Dedifferentiated amniotic fluid mesenchymal stem cell (primary cell): ENCODE measurements around the gene NPTXR.

Source experiments
- DNase-seq: peaks from one replicate; pipeline ENCODE4 v3.0.0-alpha.2; 2016; ENCODE audit errors: extremely low spot score

The NPTXR gene

DNA sequence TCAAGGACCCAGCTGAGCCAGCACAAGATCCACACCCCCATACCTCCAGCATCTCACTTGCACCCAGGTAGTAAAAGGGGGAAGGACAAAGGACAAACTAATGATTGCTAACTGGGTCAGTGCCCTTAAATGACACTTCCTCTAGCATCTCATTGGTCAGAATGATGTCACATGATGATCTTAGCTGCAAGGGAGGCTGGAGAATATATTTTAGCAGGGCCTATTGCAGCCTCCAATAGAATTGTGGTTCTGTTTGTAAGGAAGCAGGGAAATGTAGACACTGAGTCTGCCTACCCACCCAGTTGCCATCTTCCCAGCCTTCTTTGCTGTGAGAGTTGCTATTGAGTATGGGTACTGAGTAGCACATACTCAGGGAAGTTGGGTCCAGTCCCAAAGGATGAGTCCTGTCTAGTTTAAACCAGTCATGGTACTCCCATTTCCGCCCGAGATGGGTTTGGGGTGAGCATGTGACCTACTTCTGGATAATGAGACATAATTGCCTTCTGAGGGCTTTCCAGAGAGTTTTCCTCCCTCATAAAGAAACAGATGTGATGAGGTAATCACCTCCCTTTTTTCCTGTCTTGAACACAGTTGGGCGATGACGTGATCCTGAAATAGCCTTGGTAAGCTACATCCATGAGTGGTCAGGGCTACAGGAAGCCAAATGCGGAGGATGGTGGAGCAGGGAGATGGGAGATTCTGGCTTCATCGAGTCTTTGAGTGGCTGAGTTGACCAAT, 44.4 kb downstream of the NPTXR start:
- DNase-seq: peak; percentile 21

DNA sequence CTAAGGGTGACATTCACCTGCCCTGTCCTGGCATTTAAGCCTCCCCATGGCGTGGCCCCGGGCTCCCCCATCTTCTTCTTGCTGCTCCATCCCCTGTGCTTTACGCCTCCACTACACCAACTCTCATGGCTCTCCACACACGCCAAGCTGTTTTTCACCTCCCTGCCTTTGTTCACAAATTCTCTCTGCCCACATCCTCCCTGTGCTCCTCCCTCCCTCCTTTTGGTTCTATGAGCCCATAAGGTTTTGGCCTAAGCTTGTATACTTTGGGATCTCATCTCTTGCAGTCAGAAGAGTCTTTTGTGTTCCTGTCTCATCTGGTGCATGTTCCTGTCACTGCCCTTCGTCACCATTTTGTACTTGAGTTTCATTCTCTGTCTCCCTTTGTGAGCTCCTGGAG, 45.3 kb downstream of the NPTXR start:
- DNase-seq: no peak

DNA sequence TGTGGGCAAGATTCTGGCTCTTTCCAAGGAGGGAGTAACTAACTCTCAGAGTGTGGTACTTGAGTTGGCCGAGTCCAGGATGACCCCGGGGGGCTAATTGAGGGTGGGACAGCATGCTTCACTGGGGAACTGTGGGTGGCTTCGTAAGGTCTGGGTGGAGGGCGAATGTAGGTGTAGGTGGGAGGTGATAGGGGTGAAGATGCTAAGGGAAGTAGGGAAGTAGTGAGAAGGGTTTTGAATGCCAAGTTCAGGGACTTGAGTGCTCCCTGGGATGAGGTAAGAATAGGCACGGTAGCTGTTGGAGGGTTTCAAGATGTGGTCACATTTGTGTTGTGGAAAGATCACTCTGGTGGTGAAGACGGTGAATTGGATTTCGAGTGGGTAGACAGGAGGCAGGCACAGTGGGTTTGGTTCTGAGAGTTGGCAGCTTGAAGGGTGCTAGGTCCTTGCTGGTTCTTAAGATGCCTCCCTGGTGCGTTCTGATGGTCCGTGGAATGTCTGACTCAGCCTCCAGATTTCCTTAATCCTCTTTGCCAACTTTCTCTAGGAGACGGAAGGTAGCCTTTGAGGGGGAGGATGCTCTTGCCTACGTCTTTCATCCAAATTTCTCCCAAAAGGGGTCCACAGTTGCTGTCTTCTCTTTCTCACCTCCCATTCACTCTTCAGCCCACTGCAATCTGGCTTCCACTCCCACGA, 47.4 kb downstream of the NPTXR start:
- no peak for DNase-seq

DNA sequence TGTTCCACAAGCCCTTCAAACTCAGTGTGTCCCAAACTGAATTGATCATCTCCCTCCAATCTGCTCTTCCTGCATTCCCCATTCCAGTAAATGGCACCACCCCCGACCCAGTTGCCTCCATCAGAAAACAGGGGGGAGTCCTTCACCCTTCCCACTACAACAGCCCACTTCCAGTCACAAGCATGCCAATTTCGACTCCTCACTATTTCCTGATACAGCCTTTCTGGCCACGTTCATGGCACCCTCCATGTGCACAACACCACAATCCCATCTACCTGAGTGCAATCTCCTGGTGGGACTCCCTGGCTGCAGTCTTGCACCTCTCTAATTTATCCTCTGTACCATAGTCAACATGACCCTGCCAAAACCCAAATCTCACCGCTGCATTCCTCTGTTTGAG, 48.3 kb downstream of the NPTXR start:
- no peak for DNase-seq

DNA sequence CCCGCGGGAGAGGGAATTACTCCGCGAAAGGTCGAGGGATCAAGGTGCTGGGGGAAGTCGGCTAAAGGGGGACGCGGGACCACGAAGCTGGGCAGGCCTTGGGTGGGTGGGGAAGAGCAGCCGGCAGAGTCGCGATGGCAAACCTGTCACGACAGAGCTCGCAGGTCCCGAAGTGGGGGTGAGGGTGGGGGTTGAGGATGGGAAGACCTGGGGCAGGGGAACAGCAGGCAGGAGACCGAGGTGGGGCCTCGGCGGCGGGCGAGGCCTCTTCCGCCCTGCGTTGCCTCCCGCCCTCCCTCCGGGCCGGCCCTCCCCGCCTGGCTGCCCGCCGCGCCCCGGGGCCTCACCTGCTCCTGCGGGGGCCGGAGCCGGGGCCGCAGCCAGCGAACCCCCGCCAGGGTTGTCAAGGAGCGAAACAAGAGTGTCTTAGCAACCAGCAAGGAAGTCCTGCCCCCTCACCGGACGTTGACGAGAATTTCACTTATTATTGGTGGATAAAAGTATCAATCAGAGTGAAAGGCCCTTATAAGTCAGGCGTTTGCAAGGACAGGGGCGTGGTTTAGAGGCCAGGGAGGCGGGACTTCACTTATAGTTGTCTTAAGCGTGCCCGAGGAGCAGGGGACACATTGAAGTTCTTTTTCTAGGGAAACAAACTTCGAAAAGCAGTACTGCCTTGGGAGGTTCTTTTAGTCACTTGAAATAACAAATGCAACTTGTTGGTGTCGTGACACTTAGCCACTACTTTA, 49.9 kb downstream of the NPTXR start, which contains the start of gene DNAL4:
TSS of gene DNAL4 (minus strand) at position 423 of the 746 bp plus-strand sequence. CDS start 11,412 bp downstream, outside the sequence.
- peak; percentile 100 for DNase-seq

DNA sequence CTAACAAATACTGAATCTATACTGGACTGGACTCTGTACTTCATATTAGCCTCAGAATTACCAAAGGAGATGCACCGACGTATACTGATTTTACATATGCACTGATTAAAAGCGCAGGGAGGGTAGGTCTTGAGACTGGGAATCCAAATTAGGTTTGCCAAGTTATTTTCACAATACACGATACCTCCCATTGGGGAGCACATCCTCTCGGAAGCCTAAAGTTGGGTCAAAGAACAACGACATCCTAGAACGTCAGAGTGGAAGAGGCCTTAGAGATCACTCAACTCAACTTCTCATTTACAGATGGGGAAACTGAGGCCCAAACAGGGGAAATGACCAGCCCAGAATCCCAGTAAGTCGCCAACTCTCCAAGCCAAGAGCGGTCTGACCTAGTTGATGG, 50.5 kb downstream of the NPTXR start:
- DNase-seq: no peak

DNA sequence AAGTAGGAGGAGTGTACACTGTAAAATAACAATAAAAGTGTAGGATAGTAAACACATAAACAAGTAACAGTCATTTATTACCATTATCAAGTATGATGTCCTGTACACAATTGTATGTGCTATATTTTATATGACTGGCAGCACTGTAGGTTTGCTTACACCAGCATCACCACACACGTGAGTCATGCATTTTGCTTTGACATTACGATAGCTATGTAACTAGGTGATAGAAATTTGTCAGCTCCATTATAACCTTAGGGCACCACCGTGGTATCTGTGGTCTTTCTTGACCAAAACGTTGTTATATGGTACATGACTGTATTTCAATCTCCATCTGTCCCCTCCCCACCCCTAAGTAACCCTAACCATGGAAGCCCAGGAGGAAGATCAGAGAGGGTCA, 51.0 kb downstream of the NPTXR start:
- no peak for DNase-seq

DNA sequence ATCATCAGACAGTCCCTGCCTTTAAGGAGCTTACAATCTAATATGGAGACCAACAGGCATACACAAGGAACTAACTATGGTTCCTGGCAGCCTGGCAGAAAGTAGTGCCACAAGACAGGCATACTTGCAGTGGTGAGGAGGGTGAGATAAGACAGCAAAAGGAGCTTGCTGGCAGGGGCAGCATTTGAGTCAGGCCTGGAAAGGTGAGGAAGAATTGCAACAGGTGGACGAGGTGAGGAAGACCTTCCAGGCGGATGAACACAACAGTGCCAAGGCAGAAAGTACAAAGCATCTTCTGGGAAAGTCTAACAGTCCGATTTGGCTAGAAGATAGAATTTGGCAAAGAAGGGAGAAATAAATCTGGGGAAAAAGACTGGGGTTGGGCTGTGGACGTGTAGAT, 54.2 kb downstream of the NPTXR start:
- no peak for DNase-seq

DNA sequence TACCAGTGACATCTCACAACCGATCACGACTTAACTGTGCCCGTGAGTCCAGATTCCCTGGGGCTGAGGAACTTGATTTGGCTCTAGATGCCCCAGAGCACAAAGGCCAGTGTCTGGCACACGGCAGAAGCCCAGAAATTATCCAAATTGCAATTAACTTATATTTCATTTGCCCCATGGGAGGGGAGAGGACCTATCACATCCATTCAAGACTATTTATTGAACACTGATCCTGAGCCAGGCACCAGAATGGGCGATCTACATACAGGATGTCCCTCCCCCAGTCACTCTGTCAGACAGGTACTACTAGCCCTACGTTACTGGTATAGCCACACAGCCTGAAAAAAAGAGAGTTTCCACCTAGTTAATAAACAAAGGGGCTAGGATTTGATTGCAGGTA, 55.0 kb downstream of the NPTXR start:
- DNase-seq: no peak

DNA sequence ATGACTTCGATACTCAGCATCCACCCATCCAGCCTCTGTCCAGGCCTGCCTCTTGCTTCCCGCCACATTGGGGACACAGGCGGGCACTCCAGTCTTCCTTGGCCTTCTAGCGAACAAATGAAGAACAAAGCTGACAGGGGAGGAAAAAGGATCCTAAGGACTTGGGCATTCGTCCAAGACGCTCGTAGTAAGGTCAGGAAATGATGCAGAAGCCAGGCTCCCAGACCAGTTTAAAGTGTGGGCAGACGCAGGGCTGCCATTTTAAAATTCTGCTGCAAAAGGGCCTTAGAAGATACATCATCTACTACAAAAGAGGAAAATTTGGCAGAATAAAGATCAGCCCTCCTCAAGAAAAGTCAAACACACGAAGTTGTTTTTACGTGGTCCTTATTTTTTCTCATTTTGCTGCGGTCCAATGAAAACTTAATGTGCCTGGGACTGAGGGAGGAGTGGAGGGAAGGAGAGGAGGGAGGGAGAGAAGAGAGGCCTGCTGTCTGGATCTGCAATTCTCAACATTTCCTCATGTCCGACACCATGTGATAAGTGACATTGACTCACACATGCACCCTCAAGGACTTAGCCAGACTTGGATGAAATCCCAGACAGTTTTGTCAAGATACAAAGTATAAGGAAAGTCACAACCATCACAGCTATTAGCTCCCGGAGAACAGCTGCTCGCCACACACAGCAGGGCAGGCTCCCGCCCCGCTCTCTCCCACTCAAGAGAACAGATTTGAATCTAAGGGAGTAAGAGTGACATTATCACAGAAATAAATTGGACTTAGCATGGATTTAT, 55.6 kb downstream of the NPTXR start:
- DNase-seq: peak; percentile 94

DNA sequence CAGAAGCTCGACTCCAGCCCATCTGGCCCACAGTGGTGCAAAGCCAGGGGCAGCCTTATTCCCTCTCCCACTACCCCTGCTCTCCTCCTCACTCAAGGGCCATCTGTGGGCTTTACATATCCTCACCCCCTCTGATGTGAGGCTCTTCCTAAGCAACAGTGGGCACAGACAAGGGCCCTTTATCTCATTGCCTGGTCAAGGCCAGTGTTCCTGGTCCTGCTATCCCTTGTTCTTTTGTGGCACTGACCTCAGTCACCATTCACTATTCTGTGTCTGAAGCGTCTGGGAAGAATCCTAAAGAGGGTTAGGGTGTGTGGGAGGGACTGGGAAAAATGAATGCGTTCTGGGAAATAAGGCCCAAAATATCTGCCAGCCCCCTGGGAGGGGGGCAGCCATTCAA, 57.2 kb downstream of the NPTXR start:
- no peak for DNase-seq

DNA sequence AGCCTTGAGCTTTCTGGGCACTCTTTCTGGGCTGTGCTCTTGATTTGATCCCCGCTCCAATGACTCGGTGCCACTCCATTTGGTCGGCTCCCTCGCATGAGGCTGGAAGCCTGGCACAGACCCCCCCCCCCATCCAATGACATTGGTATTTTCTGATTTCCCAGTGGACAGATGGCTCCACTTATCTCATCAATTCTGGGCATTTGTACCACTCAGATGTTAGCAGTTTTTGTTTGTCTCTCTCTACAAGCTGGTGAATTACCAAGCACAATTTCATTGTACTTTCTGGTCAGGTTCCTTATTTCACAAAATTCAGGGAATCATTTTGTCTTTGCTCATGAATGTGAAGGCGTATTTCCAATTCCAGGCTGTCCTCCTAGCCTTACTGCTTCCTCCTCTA, 59.0 kb downstream of the NPTXR start:
- DNase-seq: no peak

DNA sequence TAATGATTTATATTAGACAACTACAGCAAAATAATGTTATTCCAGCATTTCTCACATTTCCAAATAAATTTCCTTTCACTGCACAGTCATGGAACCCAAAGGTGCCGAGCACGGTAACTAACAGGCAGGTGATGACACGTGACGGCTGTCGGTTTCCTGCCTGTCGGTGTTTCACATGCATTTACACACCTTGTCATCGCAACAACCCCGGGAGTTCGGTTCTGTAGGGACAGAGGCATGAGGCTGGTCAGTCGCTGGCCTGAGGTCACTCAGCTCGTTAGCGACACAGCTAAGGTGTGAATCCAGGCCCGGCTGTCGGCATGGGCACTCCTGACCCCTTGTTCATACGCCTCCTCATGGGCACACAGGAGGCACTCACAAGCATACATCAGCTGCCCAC, 59.8 kb downstream of the NPTXR start:
- DNase-seq: no peak

DNA sequence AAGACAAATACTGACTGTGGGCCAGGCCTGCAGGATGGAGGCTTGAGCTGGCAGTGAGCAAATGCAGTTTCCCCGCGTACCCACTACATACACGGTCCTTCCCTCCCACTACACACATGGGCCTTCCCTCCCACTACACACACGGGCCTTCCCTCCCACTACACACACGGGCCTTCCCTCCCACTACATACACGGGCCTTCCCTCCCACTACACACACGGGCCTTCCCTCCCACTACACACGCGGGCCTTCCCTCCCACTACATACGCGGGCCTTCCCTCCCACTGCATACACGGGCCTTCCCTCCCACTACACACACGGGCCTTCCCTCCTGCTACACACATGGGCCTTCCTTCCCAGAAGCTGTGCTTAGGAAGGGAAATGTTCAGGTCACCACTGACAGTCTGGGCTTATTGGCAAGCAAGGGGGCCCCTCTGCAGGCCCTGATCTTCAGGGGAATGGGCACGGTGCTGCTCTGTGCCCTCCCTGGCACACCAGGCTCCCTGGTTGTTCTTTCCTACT, 60.7 kb downstream of the NPTXR start:
- no peak for DNase-seq

DNA sequence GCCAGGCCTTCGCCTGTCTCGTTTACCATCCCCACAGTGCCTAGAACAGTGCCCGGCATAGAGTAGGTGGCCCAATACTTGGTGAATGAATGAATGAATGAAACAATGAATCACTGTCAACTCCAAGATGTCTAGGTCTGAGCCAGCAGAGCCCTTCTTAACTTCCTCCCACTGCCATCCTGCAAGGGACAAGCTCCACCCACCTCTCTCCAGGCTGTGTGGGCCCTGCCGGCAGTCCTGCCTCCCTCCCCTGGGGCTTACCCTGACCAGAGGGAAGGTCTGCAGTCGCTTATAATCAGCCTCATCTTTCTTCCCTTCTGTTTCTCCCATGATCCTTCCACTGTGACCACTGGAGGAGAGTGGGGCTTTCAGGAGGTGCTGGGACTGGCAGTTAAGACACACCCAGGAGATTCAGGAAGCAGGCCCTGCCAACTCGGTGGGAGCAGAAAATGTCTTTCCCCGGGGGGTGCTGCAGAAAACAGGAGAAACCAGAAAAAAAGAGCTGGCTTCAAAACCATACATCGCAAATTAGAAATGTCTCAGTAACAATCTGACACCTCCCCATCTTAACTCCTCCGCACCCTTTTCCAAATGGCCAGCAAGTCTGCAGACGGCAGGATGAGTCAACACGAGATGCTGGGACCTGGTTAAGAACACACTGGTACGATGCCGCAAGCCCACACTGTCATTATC, 61.3 kb downstream of the NPTXR start:
- peak; percentile 31 for DNase-seq

DNA sequence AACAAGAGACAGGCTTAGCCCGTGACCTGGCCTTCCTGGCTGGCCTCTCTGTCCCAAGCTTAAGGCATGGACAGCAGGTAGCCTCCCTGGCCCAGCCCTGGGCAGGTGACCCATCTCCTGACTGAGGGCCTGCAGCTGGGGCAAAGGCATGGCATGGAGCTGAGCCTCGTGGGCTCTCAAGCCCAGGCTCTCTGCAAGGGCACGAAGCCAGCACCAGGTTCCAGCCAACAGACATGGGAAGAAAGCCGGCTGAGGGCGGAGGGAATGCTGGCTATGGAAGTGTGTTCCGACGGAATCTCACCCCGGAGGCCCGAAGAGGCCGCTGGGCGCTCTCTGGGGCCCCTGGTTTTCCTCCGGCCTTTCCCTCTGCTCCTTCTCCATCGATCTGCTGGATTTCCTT, 62.8 kb downstream of the NPTXR start:
- no peak for DNase-seq

DNA sequence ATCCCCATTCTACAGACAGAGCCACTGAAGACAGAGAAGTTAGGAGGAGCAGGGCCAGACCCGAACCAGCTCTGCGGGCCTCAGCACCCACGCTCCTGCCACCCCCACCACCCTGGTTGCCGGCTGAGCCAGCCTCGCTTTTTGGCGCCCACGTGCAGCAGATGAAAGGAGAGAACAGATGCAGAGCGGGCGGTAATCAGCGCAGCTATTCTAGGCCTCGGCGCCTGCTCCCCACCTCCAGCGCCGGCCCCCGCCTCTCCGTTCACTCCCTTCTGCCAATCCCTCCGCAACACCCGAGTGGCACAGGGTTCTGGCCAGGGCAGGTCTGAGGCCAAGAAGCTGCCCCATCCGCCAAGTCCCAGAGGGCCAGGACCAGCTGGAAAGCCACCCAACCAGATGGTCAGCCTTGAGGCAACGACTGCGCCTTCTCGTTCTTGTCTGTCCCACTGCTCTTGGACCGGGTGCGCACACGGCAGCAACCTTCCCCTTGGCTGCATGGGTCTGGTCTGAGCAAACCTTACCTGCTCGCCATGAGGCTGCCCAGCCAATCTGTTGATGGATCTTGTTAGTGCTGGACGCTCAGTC, 66.6 kb downstream of the NPTXR start:
- no peak for DNase-seq

DNA sequence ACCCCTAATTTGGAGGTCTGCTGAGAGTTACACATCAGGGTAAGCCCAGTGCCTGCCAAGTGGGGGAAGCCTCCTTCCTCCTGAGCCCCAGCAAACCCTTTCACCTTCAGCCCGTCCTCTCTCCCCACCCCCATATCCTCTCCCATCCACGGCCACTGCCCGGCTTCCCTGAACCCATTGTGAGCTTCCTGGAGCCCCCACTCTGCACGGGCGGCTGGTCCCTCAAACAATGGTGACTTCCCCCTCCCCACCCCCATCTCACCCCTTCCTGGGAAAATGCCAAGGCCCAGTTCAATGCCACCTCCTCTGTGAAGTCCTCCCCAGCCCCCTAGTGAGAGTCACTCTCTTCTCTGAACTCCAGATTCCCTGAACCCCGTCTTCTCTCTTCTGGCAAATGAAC, 67.7 kb downstream of the NPTXR start:
- no peak for DNase-seq

DNA sequence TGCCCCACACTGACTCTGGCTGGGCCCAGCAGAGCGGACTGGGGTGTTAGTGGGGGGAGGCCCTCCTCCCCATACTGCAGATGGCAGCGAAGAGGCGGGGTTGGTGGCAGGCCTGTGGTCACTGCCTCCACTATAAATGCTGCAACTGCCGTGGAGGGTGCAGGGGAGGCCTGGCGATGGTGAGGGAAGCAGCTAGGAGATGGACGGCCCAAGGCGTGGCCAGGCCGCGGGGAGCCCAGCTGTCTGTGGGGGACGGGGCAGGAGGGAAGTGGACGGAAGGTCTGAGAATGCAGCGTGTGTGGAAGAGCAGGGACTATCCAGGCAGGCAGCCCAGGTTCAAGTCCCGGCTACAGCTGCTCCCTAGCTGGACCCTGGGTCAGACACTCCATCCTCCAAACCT, 68.2 kb downstream of the NPTXR start:
- no peak for DNase-seq

DNA sequence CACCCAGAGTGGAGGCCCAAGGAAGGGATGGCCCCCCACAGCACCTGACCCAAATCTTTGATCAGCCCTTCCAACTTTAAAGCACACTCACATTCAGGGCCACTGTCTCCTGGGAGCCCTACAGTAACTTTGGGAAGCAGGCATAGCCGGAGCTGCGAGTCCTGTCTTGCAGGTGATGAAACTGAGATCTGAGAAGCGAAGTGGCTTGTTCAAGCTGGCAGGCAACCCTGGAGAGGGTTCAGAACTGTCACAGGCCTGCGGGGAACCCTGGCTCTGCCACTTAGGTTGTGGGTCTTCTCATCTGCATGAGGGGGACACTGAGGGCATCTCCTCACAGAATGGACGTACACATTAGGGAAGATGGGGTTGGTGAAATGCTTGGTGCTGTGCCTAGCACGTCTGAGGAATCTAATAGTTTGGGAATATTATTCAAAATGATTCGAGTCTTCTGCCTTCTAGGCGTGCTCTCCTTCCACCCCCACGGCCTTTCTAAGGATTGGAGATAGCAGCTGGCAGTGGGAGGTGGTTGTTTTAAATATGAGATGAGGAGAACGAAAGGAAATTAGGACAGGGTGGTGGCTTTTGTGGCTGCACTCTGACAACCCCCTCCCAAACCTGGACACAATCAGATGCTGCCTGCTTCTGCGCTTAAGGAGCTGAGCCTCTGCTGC, 69.2 kb downstream of the NPTXR start:
- DNase-seq: no peak
